Head of caudate nucleus (tissue), 42 donors: ENCODE data around the gene DEPDC5.

Experiments
- DNase-seq, 42 donors: peaks; one replicate each; pipeline versions ENCODE4 v3.0.0 to v3.0.0-alpha.2; 2020 to 2021; ENCODE audit warnings: mixed read lengths in 7 of 42
- intact Hi-C: fragments of 100-400 bp; cut with DNase I; formaldehyde crosslinking; loops from one replicate; pipeline ENCODE4 v1.15.0; 2022

DEPDC5 gene

DNA sequence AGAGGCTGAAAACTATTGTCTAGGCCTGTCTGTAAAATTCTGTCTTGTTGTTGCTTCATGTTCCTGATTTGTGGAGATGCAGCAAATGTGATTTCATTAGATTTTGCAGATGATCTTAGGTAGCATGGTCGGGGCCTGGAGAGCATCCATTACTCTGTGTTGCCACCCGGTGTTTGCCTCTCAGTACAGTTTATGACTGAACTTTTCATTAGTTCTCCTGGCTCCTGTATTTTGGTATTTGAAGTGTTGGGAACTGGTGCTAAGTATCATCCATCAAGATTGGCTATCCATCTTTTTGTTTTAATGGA is 198.2 kb downstream of the DEPDC5 start:
- intact Hi-C loops: no loop called here
- DNase-seq: no peak

DNA sequence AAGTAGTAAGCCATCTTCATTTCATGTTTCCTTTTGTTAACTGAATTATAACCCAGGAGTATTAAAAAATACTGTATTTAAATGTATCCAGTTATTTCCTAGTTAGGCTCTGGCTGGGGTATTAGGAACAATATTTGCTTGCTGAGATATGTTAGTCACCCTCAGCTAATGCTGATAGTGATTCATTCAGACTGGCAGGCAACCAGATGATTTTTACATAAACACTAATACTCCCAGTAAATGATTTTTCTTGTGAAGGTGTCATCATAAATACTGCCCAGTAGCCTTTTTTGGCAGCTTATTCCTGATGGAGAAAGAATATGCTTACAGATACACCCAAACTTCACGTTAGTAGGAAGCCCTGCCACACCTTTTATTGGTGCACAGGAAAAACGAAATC is 198.7 kb downstream of the DEPDC5 start:
- DNase-seq: no peak
- intact Hi-C loops: no loop called here

DNA sequence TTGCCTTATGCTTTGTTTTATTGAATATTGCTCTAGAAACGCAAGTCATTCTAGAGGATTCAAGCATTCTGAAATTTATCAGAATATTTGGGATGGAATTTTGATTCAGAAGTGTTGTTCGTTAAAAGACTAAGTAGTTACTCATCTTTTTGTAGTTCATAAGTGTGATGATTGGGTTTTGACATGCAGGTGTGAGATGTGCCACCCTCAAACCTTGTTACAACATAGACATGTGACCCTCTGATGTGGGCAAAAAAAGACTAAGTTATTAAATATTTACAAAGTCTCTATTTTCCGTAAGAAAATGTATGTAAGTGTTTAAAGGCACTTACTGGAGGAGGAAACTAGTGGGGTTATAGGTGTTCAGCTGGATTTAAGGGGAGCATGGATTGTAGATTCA is 199.4 kb downstream of the DEPDC5 start:
- no peak for DNase-seq
- intact Hi-C loops: no loop called here

DNA sequence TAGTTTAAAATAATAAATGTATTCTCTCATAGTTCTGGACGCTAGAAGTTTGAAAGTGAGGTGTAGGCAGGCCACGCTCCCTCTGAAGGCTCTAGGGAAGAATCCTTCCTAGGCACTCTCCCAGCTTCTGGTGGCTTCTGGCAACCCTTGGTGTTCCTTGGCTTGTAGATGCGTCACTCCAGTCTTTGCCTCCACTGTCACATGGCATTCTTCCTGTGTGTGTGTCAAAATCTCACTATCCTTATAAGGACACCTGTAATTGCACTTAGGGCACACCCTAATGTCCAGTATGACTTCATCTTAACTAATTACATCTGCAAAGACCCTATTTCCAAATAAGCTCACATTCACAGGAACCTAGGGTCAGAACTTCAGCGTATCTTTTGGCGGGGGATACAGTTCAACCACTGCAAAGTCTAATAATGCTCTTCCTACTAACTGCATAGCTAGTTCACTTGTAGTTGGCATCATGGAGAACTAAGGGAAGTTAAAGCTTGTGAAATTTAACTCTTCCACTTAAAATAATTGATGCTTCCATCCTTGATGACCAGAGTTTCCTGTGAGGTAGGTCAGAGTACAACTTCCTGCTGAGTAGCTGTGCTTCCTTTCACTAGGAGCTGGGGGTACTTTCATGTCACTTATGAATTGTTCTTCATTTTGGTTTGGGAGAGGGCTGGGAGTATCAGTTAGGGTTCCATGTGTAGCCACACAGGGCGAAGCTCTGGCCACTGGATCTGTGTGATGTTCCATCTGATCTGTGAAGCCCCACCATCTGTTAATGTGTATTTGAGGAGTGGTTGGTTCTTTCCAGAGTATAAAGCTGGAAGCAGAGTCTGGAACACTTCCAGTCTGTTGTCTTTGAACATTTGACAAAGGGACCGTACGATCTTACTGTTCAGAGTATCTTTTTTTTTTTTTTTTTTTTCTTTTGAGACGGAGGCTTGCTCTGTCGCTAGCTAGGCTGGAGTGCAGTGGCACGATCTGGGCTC is 201.0 kb downstream of the DEPDC5 start:
- intact Hi-C loops: no loop called here
- no peak for DNase-seq

DNA sequence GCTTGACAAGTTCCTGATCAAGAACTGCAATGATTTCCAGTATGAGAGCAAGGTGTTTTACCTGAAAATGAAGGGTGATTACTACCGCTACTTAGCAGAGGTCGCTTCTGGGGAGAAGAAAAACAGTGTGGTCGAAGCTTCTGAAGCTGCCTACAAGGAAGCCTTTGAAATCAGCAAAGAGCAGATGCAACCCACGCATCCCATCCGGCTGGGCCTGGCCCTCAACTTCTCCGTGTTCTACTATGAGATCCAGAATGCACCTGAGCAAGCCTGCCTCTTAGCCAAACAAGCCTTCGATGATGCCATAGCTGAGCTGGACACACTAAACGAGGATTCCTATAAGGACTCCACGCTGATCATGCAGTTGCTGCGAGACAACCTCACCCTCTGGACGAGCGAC is 202.5 kb downstream of the DEPDC5 start:
- intact Hi-C loops: no loop called here
- no peak for DNase-seq
